Fibroblast of lung (primary cell): ENCODE data around the gene PALM.

Experiments used
- EZH2 ChIP-seq: IDR thresholded peaks from 2 replicates; pipeline ENCODE4 v1.5.1; 2012; ENCODE audit warnings: low read length, control low read depth, mild to moderate bottlenecking; ENCODE audit errors: missing control alignments
- TF ChIP-seq, protein P1 (sequence below), 2 donors: IDR thresholded peaks in 1 of 2; conservative IDR thresholded peaks in 1 of 2; 1 replicate in 1 of 2; 2 replicates in 1 of 2; pipeline ENCODE4 v1.5.1; 2011 to 2012; ENCODE audit warnings: low read length in 2 of 2, control low read depth in 1 of 2, inconsistent platforms in 1 of 2, low read depth in 1 of 2, mild to moderate bottlenecking in 1 of 2

DNA sequence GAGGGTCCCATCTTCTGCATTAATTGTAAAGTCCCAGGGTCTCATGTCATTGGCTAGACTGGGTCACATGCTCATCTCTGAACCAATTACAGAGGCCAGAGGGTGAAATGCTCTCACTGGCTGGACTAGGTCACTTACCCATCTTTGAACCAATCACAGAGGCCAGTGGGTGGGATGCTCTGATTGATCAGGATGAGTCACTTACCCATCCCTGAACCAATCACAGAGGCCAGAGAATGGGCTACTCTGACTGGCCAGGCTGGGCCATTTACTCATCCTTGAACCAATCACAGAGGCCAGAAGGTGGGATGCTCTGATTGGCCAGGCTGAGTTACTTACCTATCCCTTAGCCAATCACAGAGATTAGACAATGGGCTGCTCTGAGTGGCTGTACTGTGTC, 47.5 kb downstream of the PALM start:
- TF ChIP-seq, protein P1, sequence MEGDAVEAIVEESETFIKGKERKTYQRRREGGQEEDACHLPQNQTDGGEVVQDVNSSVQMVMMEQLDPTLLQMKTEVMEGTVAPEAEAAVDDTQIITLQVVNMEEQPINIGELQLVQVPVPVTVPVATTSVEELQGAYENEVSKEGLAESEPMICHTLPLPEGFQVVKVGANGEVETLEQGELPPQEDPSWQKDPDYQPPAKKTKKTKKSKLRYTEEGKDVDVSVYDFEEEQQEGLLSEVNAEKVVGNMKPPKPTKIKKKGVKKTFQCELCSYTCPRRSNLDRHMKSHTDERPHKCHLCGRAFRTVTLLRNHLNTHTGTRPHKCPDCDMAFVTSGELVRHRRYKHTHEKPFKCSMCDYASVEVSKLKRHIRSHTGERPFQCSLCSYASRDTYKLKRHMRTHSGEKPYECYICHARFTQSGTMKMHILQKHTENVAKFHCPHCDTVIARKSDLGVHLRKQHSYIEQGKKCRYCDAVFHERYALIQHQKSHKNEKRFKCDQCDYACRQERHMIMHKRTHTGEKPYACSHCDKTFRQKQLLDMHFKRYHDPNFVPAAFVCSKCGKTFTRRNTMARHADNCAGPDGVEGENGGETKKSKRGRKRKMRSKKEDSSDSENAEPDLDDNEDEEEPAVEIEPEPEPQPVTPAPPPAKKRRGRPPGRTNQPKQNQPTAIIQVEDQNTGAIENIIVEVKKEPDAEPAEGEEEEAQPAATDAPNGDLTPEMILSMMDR (conservative IDR thresholded peaks at IDR 0.05 in 1 of 2, IDR thresholded peaks at IDR 0.05 in 1 of 2; ENCODE audit: low read depth in 1 of 2, low read length in 2 of 2), result no peak
- TF ChIP-seq EZH2, result no peak
